ENCODE measurements around the gene NTM.
"Not testable (repeated sequence)": the region's sequence is repeated elsewhere in the genome, so short reads cannot be mapped to it uniquely, and the experiment has no call there.

NTM gene

GRCh38 chr11:132358573-132358953, 988.1 kb downstream of the NTM start:
- no peak for DNase-seq (ENCODE audit: low spot score)

GRCh38 chr11:132361011-132361550, 990.7 kb downstream of the NTM start:
- DNase-seq (ENCODE audit: low spot score): no peak

GRCh38 chr11:132365650-132366049, 995.2 kb downstream of the NTM start:
- no peak for DNase-seq (ENCODE audit: low spot score)

- no peak for DNase-seq (ENCODE audit: low spot score)
Measured at GRCh38 chr11:132367293-132367692, 996.9 kb downstream of the NTM start.

- DNase-seq (ENCODE audit: low spot score): not testable (repeated sequence)
Measured at GRCh38 chr11:132370114-132370513, 999.7 kb downstream of the NTM start.

GRCh38 chr11:132373405-132374143, 1003.2 kb downstream of the NTM start:
- no peak for DNase-seq (ENCODE audit: low spot score)

GRCh38 chr11:132379540-132379939, 1009.1 kb downstream of the NTM start:
- no peak for DNase-seq (ENCODE audit: low spot score)
